Stimulated activated CD8-positive, alpha-beta memory T cell treated with anti-CD3 and anti-CD28 coated beads, Interleukin-12 subunit alpha, Interleukin-12 subunit beta, amount 100 ng/mL, for 24 hours (primary cell): ENCODE data around the gene NFIC.
A peak's percentile ranks its signal among the peaks of the same experiment; 100 is the strongest.
"Not testable (repeated sequence)": the region's sequence is repeated elsewhere in the genome, so short reads cannot be mapped to it uniquely, and the experiment has no call there.

Experiments
- DNase-seq: peaks from one replicate; pipeline ENCODE4 v3.0.0-alpha.2; 2020; ENCODE audit errors: extremely low read depth

NFIC gene

GRCh38 chr19:3491396-3492119 is 125.2 kb downstream of the NFIC start:
- DNase-seq, result no peak

DNA sequence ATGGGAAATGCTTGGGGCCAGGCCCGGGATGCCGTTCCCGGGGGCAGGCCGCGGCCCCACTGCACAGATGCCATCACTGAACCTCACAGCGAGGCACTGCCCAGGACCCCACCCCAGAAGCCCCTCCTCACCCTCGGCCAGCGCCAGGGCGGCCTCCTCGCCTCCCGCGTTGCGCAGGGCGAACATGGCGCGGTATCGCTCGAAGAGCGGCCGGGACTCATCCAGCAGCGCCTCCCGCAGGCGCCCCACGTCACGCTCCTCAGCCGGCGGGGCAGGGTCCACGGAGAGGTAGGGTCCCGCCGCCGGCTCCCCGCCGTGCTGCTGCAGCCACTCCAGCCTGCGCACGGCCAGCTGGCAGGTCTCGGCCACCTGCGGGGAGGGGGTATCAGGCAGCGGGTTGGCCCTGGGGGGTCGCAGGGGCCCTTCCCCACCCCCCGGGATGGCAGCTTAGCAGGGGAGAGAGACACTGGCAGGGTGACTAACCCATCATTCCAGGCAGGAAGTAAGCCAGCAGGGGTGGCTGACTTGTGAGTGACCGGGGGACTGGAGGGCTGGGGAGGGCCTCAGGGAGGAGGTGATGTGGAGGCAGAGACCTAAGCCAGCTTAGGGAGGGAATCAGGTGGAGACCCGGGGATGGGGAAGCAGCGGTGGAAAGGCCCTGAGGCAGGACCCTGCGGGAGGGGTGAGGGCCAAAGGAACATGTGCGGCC is 125.9 kb downstream of the NFIC start:
- no peak for DNase-seq

GRCh38 chr19:3492919-3493318 is 126.5 kb downstream of the NFIC start:
- no peak for DNase-seq

DNA sequence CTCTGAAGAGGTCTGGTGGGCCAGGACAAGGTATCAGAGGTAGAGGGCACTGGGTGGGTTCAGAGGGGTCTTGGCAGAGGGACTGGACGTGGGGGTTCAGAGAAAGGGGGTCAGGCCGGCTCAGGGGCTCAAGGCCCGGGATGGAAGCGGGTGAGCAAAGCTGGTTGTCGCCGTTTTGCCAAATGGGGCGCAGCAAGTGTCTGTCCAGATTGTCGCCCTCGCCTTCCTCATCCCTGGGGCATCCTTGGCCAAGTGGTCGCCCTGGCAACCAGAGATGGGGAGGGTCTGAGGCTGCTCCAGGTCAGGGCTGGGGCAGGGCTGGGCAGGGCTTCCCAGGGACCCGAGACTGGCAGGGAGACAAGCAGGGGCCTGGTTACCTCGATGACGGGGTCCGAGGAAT is 127.3 kb downstream of the NFIC start:
- no peak for DNase-seq

DNA sequence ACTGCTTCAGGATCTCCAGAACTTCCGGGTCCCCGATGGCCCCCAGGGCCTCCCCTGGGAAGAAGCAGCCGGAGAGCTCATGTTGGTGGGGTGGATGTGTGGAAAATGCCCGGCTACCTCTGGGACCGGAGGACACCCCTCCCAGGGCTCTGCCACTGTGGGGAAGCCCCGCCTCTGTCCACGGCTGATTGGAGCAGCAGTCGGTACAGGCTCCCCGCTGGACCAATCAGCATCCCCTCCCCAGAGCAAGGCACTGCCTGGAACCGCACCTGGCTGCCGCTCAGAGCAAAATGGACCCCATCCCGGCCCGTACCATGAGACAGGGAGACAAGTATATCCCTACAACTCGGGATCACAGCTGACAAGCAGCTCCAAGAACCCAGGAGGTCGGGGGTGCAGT is 127.7 kb downstream of the NFIC start:
- no peak for DNase-seq

DNA sequence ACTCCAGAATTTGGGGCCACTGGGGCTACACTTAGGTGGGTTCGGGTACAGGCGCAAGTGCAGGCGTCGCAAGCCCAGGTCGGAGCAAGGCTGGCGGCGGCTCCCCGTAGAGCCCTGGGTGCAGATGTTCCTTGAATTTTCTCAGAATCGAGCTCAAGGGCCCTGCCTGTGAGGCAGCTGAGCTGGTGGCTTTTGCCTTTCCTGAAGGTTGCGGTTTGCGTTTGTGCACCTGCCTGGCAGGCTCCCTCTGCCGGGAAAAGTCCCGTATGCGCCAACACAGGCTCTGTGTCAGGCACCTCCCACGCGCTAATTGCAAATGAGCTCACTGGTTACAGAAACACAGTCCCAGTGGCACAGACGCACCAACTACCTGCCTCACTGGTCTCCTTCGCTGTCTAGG is 128.2 kb downstream of the NFIC start:
- no peak for DNase-seq

DNA sequence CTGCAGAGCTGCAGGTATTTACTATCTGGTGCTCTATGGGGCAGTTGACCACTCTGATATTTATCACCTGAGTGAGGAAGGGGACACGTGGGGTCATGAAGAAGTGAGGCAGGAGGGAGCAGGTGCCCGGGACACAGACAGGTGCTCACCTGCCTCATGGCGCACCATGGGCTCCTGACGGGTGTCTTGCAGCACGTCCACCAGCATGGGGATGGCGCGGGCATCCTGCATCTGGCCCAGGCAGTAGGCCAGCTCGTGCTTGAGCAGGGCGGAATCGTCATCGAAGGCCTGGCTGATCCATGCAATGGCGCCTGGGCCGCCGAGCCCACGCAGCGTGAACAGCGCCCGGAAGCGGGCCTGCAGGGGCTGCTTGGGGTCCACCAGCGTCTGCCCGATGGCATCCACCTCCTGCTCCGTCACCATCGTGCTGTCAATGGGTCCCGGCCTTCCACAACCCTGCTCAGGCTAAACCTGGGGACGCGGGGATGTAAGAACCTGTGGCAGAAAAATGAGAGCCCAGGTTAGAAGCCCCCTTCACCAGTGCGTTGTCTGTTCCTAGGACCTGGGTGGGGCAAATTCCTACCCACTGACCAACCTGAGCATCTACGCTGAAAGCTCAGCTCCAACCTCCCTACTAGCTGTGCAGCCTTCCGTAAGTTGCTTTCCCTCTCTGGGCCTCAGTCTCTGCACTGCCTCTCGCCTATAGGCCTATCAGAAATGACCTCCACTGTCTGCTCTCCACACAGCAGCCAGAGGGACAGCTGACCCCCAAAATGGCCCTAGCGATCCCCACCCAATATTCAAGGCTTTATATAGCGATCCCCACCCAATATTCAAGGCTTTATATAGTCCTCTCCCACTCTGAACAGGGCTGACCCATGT is 130.2 kb downstream of the NFIC start:
- DNase-seq, result no peak

DNA sequence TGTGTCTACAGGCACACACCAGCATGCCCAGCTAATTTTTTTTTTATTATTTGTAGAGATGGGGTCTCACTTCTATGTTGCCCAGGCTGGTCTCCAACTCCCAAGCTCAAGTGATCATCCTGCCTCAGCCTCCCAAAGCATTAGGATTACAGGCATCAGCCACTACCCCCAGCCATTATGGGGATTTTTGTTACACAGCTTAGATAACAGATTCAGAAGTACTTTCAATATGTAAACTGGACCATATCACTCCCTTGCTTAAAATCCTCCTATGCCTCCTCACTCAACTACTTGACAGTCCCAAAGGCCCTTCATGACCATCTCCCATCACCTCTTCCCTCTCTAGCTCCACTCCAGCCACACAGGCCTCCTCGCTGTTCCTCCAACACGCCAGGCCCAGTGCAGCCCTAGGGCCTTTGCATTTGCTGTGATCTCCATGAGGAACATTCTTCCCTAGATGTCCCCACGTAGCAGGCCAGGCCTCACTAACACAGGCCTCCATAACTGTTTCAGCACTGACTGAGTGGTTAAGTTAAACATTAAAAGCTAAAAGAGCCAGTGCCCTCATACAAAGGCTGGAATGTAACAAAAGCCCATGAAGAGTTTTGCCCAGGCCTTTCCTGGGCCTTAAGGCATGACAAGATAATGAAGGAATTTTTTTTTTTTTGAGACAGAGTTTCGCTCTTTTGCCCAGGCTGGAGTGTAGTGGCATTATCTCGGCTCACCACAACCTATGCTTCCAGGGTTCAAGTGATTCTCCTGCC is 131.6 kb downstream of the NFIC start:
- no peak for DNase-seq

DNA sequence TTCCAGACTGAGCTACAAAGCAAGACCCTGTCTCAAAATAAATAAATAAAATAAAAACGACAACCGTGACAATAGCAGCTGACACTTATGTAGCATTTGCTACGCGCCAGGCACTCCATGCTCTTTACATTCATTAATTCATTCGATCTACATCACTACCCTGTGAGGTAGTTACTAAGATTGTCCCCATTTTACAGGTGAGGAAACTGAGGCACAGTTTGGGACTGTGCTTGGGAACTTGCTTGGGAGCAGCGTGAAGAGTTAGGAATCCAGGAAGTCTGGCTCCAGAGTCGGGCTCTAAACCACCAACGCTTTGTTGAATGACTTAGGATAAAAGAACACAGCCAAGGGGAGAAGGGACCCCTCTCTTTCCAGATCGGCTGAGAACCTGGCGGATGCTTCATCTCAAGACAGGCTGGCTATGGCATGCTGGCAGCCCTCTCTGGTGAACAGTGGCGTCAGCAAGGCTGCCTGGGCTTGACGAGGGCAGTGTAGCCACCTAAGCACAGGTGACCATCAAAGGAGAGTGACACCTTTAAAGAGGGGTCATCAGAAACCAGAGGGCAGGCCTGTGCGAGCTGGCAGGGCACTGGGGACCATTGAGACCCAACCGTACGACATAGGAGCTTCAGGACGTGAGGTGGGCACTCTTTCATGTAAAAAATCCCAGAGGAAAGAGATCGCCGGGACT is 133.5 kb downstream of the NFIC start:
- DNase-seq, result no peak

DNA sequence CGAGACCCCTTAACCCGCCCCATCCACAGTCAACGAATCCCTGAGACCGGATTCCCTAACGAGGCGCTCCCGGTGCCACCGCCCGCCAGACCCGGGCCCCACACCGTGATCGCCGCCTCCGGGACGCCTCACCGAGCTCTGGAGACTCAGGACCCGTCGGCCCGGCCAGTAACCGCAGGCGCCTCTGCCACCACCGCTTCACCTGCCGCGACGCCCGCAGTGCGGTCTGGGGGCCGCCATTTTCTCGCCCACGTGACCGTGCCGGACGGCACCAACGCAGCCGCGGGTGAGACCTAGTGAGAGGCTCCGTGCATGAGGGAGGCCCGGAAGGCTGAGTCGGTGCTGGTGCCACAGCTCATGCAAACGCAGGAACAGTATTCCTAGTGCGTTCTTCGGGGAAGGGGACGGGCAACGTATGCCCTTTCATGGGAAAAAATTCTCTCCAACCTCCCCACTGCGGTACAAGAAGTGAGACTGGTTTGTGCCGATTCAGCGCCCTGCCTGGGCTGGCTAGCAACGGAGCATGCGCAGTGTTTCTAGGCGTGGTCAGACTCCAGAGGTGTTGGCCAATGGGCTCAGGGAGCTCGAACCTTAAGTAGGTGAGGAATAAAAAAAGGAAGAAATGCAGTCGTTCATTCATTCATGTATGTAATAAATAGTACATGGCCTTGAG is 134.2 kb downstream of the NFIC start, which contains the start of gene DOHH:
Gene DOHH, minus strand, starts transcription at position 246 of the 673 bp plus-strand sequence. CDS start 3,860 bp downstream, outside the sequence.
- DNase-seq, result peak; percentile 90

GRCh38 chr19:3501780-3502179 is 135.4 kb downstream of the NFIC start:
- DNase-seq, result no peak

GRCh38 chr19:3503036-3503572 is 136.7 kb downstream of the NFIC start:
- DNase-seq, result no peak

DNA sequence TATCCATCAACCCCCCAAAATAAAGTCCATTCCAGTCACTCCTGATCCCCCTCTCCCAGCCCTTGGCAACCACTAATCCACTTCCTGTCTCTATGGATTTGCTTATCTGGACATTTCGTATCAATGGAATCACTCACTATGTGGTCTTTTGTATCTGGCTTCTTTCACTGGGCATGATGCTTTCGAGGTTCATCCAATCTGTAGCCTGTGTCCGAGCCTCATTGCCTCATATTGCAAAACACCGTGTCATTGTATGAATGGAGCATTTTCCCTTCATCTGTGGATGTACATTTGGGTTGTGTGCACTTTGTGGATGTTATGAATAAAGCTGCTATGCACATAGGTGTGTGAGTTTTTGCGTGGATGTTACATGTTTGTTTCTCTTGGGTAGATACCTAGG is 138.4 kb downstream of the NFIC start:
- no peak for DNase-seq

GRCh38 chr19:3505598-3506383 is 139.4 kb downstream of the NFIC start, which contains the start of gene FZR1:
Gene FZR1, plus strand, starts transcription at chr19:3506311. Its CDS starts 16,679 bp downstream, at chr19:3522990.
- DNase-seq, result peak; percentile 96

DNA sequence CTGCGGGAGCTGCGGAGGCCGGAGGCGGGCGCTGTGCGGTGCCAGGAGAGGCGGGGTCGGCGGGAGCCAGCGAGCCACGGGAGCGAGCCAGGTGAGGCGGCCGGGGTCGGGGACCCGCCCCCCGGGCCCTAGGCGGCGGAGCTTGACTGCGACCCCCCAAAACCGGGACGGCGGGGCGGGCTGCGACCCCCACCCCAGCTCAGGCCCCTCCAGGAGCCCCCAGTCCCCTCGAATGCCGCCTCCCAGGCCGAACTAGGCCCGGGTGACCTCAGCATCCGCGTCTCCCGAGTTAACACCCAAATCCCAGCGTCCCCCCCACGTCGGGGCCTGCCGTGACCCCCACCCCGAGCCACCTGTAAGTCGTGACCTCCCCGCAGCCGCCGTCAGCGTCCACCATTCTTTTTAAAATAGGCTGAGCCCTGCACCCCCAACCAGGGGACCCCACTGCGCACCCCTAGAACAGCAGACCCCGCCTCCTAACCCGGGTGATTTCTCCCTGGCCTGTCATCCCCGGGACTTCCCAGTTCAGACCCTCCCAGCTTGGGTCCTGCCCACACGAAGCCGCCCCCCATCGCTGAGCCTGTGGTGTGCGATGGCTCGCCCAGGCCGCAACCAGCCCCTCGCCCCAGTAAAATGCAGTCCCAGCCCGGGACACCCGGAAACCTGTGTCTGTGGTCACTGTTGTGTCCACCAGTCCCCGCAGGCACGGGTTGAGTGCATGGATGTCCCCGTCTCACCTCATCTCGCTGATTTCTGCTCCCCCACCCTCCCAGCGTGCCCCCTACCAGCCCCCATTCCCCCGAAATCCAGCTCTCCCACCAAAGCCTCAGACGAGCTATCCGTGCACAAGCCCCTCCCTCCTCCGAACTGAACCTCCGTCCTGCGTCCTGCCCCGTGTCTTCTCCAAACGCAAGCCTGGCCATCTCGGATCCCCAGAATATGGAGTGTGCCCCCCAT is 140.3 kb downstream of the NFIC start:
- no peak for DNase-seq

- DNase-seq, result no peak
These were observed 141.2 kb downstream of the NFIC start for GRCh38 chr19:3507371-3508120.

- not testable (repeated sequence) for DNase-seq
These were observed 141.8 kb downstream of the NFIC start for GRCh38 chr19:3508121-3508661.
